GM12874 (cell line): ENCODE data around the gene KIF16B.

Source experiments
- CTCF ChIP-seq: IDR thresholded peaks from 2 replicates; pipeline ENCODE4 v1.5.1; 2011; ENCODE audit warnings: low read depth, mild to moderate bottlenecking, control low read depth, low read length, moderate library complexity; ENCODE audit not compliant: insufficient read depth

KIF16B gene

GRCh38 chr20:16552015-16552414, 21.2 kb downstream of the KIF16B start:
- no peak for TF ChIP-seq CTCF

GRCh38 chr20:16551607-16552006, 21.6 kb downstream of the KIF16B start:
- no peak for TF ChIP-seq CTCF

- TF ChIP-seq CTCF = no peak
Measured at GRCh38 chr20:16548068-16548672, 25.1 kb downstream of the KIF16B start.

- no peak for TF ChIP-seq CTCF
Measured at GRCh38 chr20:16544949-16545348, 28.3 kb downstream of the KIF16B start.

GRCh38 chr20:16542477-16542876, 30.8 kb downstream of the KIF16B start:
- no peak for TF ChIP-seq CTCF

GRCh38 chr20:16541878-16542277, 31.4 kb downstream of the KIF16B start:
- TF ChIP-seq CTCF = no peak

GRCh38 chr20:16541226-16541625, 32.0 kb downstream of the KIF16B start:
- TF ChIP-seq CTCF = no peak
